Panc1 (cell line): ENCODE measurements around the gene ATOH8. TPM values are rescaled to one million over a fixed set of nuclear protein-coding genes. Genes with fewer than 3 reads are reported as not detected.

ENCODE experiments used
- ATAC-seq: fragments of 200-7000 bp; cut with Tn5 transposase; 2 replicates; pipeline ENCODE4 v1.9.1; 2020; ENCODE audit warnings: mild to moderate bottlenecking, moderate library complexity
- BruUV-seq: library from RNA; stranded (reverse); fragments of 400-500 nt; replicated peaks from 2 replicates; lab custom pipeline; 2021; lab: Mats Ljungman, UMichigan
- CTCF ChIA-PET: fragments of 300-600 bp; sonication (Branson Sonifier 250); formaldehyde crosslinking; loops from one replicate; lab custom pipeline; 2022; ENCODE audit warnings: antibody characterized with exemption; lab: Charles Lee
- POLR2A ChIA-PET: fragments of 300-600 bp; sonication (Branson Sonifier 250); formaldehyde crosslinking; loops from one replicate; lab custom pipeline; 2022; ENCODE audit warnings: antibody characterized with exemption; lab: Charles Lee
- DNase-seq: peaks from one replicate; pipeline ENCODE4 v3.0.0-alpha.2; 2010; ENCODE audit warnings: low read depth, low spot score
- H3K27ac ChIP-seq: 2 replicates; pipeline ENCODE4 v1.5.1; 2011; ENCODE audit warnings: mild to moderate bottlenecking, low read length, inconsistent platforms
- H3K27me3 ChIP-seq: fragments of 200-500 bp; sonication (Bioruptor generic); 2 replicates; pipeline ENCODE4 v1.6.0; 2014; ENCODE audit warnings: low read length, inconsistent platforms; ENCODE audit not compliant: control insufficient read depth, insufficient read depth
- H3K36me3 ChIP-seq: fragments of 200-500 bp; sonication (Bioruptor generic); 2 replicates; pipeline ENCODE4 v1.5.1; 2014; ENCODE audit warnings: inconsistent platforms, mild to moderate bottlenecking, low read length, moderate library complexity; ENCODE audit not compliant: control insufficient read depth, insufficient read depth
- H3K4me1 ChIP-seq: 2 replicates; pipeline ENCODE4 v1.5.1; 2011; ENCODE audit warnings: inconsistent platforms, mild to moderate bottlenecking, low read length, moderate library complexity; ENCODE audit not compliant: control insufficient read depth, insufficient read depth
- H3K4me3 ChIP-seq, 2 experiments: 2 replicates each; pipeline ENCODE4 v1.5.1; 2011 to 2012; ENCODE audit warnings: low read depth in 2 of 2, low read length in 2 of 2, mild to moderate bottlenecking in 2 of 2, inconsistent platforms in 1 of 2, moderate library complexity in 1 of 2
- H3K9me3 ChIP-seq: fragments of 200-500 bp; sonication (Bioruptor generic); 2 replicates; pipeline ENCODE4 v1.5.1; 2014; ENCODE audit warnings: low read depth, mild to moderate bottlenecking, inconsistent platforms, low read length, moderate library complexity; ENCODE audit not compliant: control insufficient read depth, insufficient read depth
- CTCF ChIP-seq: fragments of 450-650 bp; IDR thresholded peaks from 2 replicates; pipeline ENCODE4 v1.5.1; 2017; ENCODE audit warnings: mild to moderate bottlenecking
- POLR2AphosphoS5 ChIP-seq: IDR thresholded peaks from 2 replicates; pipeline ENCODE4 v1.6.1; 2012; ENCODE audit warnings: mild to moderate bottlenecking, low read depth, low read length, moderate library complexity
- REST ChIP-seq, 2 experiments: IDR thresholded peaks; 2 replicates each; pipeline ENCODE4 v1.6.1; 2011 to 2012; ENCODE audit warnings: low read depth in 2 of 2, control low read depth in 1 of 2, low read length in 1 of 2, mild to moderate bottlenecking in 1 of 2, moderate library complexity in 1 of 2; ENCODE audit not compliant: insufficient read depth in 1 of 2
- SIN3A ChIP-seq: IDR thresholded peaks from 2 replicates; pipeline ENCODE4 v1.6.1; 2012; ENCODE audit warnings: low read depth, mild to moderate bottlenecking, low read length, moderate library complexity, borderline replicate concordance; ENCODE audit not compliant: insufficient read depth
- TCF7L2 ChIP-seq: IDR thresholded peaks from 2 replicates; pipeline ENCODE4 v1.6.1; 2011; ENCODE audit warnings: mild to moderate bottlenecking, low read depth, low read length, inconsistent platforms
- in situ Hi-C: cut with HindIII; loops from 2 replicates; pipeline ENCODE4 v1.10.0; 2016; ENCODE audit warnings: low sequenced_read_pairs, low pct_unique_long_range_greater_than_20kb
- intact Hi-C: fragments of 100-400 bp; cut with micrococcal nuclease; formaldehyde crosslinking; loops from one replicate; pipeline ENCODE4 v1.10.0; 2022; ENCODE audit not compliant: unreplicated experiment
- total RNA-seq: library from RNA; stranded (reverse); gene quantifications from one replicate; pipeline ENCODE4 v1.2.1, GENCODE V29; 2021; ENCODE audit not compliant: unreplicated experiment

ATOH8 gene
- total RNA-seq, 1 experiment from 2014 or later, result 3.8 TPM

- ChIA-PET POLR2A (no interaction called here), CTCF (interaction anchor here (0.5 to 1.1 kb wide), 2 partner anchors 13 to 155 kb away, joined by 4 to 5 read pairs; no protein-coding TSS in a partner anchor)
- H3K4me3 ChIP-seq, result no peak overlapping the region
- no peaks in the 10 kb centered on the region for H3K4me1 ChIP-seq
- H3K36me3 ChIP-seq, result no peaks in the 10 kb centered on the region
- no peak for DNase-seq
- H3K9me3 ChIP-seq, result no peaks in the 10 kb centered on the region
- in situ Hi-C loops (no loop called here), intact Hi-C loops (no loop called here)
- no TSS peak for BruUV-seq
- no peak for TF ChIP-seq CTCF
- no peak for TF ChIP-seq TCF7L2
- TF ChIP-seq POLR2AphosphoS5, result no peak
- TF ChIP-seq REST (IDR thresholded peaks at IDR 0.05; ENCODE audit: insufficient read depth in 1 of 2, low read depth in 2 of 2, low read length in 1 of 2), result no peak
- no peak for TF ChIP-seq SIN3A
- no peak overlapping the region for H3K27ac ChIP-seq
- ATAC-seq, result no peak
- no peaks in the 10 kb centered on the region for H3K27me3 ChIP-seq
These were observed 36.3 kb upstream of the ATOH8 start for GRCh38 chr2:85717308-85718008.

- no peaks in the 10 kb centered on the region for H3K9me3 ChIP-seq
- DNase-seq, result no peak
- BruUV-seq, result no TSS peak
- no peaks in the 10 kb centered on the region for H3K36me3 ChIP-seq
- intact Hi-C loops (no loop called here), in situ Hi-C loops (no loop called here)
- ATAC-seq, result 0 out of 2 replicates have a peak, but pooled peaks have one; percentile 56
- no peak for TF ChIP-seq TCF7L2
- no peak for TF ChIP-seq CTCF
- no peak for TF ChIP-seq POLR2AphosphoS5
- no peak overlapping the region for H3K4me3 ChIP-seq
- ChIA-PET POLR2A (no interaction called here), CTCF (interaction anchor here (0.5 to 1.1 kb wide), 3 partner anchors 13 to 156 kb away, joined by 4 to 9 read pairs (median 5); no protein-coding TSS in a partner anchor)
- no peaks in the 10 kb centered on the region for H3K4me1 ChIP-seq
- no peaks in the 10 kb centered on the region for H3K27me3 ChIP-seq
- no peak overlapping the region for H3K27ac ChIP-seq
These were observed 35.8 kb upstream of the ATOH8 start for GRCh38 chr2:85718009-85718391.
